Hematopoietic multipotent progenitor cell treated with erythropoietin and hydrocortisone succinate and interleukin-3 and kit ligand, for 15 days (in vitro differentiated cells): ENCODE results near the gene ENPP1.
"Not testable (repeated sequence)": the region's sequence is repeated elsewhere in the genome, so short reads cannot be mapped to it uniquely, and the experiment has no call there.

ENCODE experiments used
- DNase-seq: peaks from one replicate; pipeline ENCODE4 v3.0.0-alpha.2; 2015; ENCODE audit warnings: low spot score

ENPP1 gene

GRCh38 chr6:131831392-131831791 is 23.6 kb downstream of the ENPP1 start:
- DNase-seq, result no peak

DNA sequence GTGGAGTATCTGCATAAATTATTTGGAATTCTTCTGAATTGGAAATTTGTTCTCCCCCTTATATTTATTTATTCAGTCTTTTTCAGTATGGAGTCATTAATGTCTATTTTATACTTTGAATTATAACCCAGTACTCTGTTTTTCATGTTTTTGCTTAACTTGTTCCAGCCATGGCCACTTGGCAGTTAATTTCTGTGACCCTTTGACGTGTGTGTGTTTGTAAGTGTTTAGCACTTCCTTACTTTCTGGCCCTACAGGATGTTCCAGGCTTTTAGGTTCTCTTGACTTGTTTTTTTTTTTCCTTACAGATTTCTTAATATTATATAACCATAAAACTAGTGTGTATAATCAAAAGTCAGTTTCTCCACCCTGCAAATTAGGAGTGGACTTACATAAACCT is 24.1 kb downstream of the ENPP1 start:
- no peak for DNase-seq

GRCh38 chr6:131832363-131832762 is 24.5 kb downstream of the ENPP1 start:
- DNase-seq, result no peak

GRCh38 chr6:131838051-131838450 is 30.2 kb downstream of the ENPP1 start:
- no peak for DNase-seq

DNA sequence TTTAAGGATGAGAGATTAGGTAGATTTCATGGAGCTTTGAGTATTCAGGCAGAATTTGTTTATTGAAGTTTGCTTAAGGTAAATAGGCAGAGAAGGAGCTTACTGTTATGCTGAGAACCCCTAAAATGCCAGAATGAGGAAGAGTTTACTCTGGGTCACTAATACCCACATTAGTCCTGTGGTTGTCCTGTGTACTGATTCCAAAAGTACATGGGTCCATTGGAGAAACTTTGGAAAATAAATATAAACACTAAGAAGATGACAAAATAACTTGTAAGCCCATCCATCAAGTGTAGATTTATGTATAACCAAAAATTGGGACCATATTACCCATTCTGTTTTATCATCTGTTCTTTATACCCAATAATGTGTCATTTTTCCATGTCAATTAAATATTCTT is 31.6 kb downstream of the ENPP1 start:
- no peak for DNase-seq

DNA sequence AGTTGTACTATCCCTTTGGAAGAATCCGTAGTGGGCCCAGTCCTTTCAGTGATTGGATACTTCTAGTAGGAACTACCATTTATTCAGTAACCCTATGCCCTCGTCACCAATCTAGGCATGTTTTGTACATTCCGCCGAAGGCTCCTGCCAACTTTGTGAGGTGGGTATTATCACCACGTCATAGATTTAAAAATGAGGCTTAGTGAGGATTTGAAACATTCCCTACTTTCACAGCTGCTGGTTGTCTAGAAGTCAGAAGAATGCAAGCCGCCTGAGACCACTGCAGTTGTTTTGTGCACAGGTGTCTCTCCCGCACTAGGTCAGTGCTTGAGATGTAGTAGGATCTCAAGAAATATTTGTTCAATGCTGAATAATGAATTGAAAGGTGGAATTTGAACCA is 32.6 kb downstream of the ENPP1 start:
- no peak for DNase-seq

- DNase-seq, result no peak
These were observed 33.2 kb downstream of the ENPP1 start for GRCh38 chr6:131840936-131841583.

DNA sequence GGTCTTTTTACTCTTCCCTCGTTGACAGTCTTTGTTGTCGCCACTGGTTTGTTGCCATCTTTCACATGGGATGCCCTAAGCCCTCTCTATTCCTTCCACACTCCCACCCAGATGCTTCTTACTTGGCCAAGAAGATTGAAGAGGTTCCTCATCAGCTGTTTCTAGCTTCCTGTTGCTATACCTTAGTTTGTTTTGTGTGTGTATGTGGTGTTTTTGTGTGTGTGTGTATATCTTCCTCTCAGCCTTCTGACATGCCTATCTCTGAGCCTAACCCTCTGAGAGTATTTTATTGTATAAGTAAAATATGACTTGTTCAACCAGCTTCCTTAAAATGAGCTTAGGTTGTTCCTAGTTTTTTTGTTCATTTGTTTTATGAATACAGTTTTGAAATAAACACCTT is 35.9 kb downstream of the ENPP1 start:
- DNase-seq, result no peak

DNA sequence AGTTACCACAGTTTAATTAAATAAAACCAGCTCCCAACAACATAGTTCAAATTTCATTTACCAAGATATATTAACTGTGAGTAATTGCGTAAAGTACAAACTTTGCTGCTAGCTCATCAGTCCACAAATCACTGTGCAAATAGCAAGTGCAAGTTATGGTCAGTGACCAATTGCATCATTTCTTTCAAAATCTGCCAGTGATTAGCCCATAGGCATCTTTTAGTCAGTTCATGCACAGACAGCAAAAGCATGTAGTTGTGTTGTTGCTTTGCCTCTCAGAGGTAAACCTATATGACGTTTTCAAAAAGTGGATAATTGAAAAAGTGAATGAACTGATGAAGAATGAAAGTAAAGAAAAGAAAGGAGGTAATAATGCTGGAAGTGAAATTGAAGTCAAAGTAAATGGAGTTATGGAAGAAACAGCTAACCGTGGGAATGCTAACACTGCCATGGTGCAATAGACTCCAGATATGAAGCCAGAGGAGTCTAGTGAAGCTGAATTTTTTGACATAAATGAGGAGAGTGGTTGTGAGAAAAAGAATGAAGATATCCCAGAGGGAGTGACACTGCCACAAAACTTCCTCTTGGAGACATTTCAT is 36.5 kb downstream of the ENPP1 start:
- no peak for DNase-seq

GRCh38 chr6:131846023-131846663 is 38.3 kb downstream of the ENPP1 start:
- no peak for DNase-seq

DNA sequence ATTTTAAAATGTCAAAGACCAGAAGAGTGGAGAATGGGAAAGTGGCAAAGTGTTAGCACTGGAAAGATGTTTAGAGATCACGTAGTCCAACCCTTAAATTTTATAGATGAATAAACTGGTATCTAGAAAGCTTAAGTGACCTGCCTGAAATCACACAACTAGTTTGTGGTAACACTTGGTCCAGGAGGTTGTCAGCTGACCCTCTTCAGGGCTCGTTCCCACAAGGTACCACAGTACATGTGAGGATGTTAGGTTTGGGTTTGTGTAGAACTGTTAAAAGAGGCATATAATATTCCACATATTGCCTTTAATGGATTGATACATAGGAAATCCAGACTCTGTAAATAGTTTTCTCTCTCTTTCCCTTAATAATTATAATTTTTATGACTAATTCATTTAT is 39.1 kb downstream of the ENPP1 start:
- DNase-seq, result no peak

- no peak for DNase-seq
These were observed 42.0 kb downstream of the ENPP1 start for GRCh38 chr6:131849799-131850198.

GRCh38 chr6:131851049-131851769 is 43.4 kb downstream of the ENPP1 start:
- no peak for DNase-seq

DNA sequence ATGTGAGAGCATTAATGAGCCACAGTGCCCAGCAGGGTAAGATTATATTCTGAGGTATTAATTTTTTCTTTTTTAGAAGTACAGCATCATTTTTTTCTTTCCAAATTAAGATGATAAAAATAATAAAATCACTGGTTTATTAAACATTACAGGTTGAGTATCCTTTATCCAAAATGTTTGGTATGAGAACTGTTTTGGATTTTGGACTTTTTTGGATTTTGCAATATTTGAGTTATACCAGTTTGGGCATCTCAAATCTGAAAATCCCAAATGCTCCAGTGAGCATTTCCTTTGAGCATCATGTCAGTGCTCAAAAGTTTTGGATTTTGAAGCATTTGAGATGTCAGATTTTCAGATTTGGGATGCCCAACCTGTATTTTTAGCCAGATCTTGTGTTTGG is 44.4 kb downstream of the ENPP1 start:
- DNase-seq, result no peak

DNA sequence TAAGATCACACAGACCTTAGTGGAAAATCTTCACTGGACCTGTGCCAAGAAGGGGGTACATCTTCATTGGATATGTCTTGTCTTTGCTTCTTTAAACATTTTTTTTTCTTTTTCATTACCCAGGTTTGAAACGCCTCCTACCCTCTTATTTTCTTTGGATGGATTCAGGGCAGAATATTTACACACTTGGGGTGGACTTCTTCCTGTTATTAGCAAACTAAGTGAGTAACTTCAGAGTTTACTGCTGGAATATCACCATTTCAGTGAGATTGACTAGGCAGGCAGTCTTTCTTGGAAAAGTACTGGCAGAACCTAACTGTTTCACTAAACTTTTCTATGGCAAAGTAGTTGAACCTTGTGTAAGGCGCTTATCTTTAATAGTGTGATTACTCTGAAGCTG is 47.0 kb downstream of the ENPP1 start:
- DNase-seq, result no peak

GRCh38 chr6:131858765-131859415 is 51.1 kb downstream of the ENPP1 start:
- DNase-seq, result no peak

- DNase-seq, result not testable (repeated sequence)
These were observed 51.8 kb downstream of the ENPP1 start for GRCh38 chr6:131859658-131860057.

GRCh38 chr6:131861381-131861780 is 53.6 kb downstream of the ENPP1 start:
- DNase-seq, result no peak

- DNase-seq, result no peak
These were observed 54.7 kb downstream of the ENPP1 start for GRCh38 chr6:131862476-131862875.

- DNase-seq, result no peak
These were observed 59.9 kb downstream of the ENPP1 start for GRCh38 chr6:131867744-131868143.

GRCh38 chr6:131868836-131869235 is 61.0 kb downstream of the ENPP1 start:
- no peak for DNase-seq

DNA sequence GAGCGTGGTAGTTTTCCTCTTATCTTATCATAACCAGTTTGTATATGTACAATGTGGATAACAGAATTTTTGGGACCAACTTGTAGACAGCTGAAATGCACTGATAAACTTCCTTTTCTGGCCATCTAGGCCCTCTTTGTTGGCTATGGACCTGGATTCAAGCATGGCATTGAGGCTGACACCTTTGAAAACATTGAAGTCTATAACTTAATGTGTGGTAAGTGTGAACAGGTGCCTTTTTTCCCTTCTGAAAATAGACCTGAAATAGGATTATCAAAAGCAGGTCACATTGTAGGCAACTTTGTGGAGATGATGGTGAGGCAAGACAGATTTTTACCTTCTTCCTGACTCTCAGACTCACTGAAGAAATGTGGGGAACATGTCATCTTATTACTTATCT is 67.8 kb downstream of the ENPP1 start:
- DNase-seq, result no peak

GRCh38 chr6:131876545-131876944 is 68.7 kb downstream of the ENPP1 start:
- no peak for DNase-seq
